Esophagus muscularis mucosa (tissue), 4 donors: ENCODE data around the gene C4B.
"Not testable (repeated sequence)": the region's sequence is repeated elsewhere in the genome, so short reads cannot be mapped to it uniquely, and the experiment has no call there.

Experiments
- CTCF ChIP-seq, 3 experiments: fragments of 200-600 bp in 2 of 3; fragments of 450-650 bp in 1 of 3; sonication (generic) in 2 of 3; IDR thresholded peaks; one replicate each; pipeline ENCODE4 v1.5.1; 2017 to 2019; ENCODE audit warnings: antibody characterized with exemption in 3 of 3, mild to moderate bottlenecking in 2 of 3, moderate library complexity in 1 of 3
- EP300 ChIP-seq: sonication (generic); formaldehyde crosslinking; IDR thresholded peaks from one replicate; pipeline ENCODE4 v1.6.1; 2017; ENCODE audit warnings: antibody characterized with exemption
- POLR2AphosphoS5 ChIP-seq, 2 donors: sonication (generic); formaldehyde crosslinking; IDR thresholded peaks; one replicate each; pipeline ENCODE4 v1.6.1; 2017; ENCODE audit warnings: antibody characterized with exemption in 2 of 2

GRCh38 chr6:32038878-32039277 is 24.3 kb downstream of the C4B start:
- TF ChIP-seq CTCF (IDR thresholded peaks at IDR 0.05); EP300; POLR2AphosphoS5 (IDR thresholded peaks at IDR 0.05): not testable (repeated sequence)
